ENCODE measurements around the gene HNRNPUL2.

DNA sequence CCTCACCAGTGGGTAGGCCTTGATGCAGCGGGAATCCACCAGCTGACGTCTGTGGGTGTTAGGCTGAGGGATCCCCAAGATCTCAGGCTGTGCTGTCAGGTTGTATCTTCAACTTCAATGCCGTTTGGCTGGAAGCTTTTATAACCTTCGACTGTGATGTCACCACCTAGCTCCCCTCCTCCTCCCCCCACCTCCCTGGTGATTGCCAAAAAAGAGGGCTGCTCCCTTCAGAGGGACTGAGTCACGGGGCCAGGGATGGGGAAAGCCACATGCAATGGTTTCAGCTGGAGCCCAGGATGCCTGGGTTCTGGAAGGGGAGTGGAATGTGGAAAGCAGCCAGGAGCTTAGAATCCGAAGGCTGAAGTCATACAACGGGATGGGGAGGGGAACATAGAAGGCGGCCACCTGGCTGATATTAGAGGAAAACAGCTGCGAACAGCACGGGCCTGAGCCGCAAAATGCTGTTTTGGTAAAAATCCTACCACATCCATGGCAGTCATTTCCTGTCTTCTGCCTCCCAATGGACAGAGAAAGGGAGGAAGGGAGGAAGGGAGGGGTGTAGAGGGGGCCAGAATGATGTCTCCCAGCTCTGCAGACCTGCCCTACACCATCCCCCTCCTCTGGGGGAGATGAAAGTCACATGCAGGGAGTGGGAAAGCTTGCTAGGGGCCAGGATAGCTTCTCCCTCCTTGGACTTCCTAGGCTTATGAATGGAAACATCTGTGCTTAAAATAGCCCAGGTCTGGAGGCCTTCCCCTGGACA, 37.7 kb downstream of the HNRNPUL2 start, which contains the start of gene LRRN4CL:
- TF ChIP-seq, protein P1, sequence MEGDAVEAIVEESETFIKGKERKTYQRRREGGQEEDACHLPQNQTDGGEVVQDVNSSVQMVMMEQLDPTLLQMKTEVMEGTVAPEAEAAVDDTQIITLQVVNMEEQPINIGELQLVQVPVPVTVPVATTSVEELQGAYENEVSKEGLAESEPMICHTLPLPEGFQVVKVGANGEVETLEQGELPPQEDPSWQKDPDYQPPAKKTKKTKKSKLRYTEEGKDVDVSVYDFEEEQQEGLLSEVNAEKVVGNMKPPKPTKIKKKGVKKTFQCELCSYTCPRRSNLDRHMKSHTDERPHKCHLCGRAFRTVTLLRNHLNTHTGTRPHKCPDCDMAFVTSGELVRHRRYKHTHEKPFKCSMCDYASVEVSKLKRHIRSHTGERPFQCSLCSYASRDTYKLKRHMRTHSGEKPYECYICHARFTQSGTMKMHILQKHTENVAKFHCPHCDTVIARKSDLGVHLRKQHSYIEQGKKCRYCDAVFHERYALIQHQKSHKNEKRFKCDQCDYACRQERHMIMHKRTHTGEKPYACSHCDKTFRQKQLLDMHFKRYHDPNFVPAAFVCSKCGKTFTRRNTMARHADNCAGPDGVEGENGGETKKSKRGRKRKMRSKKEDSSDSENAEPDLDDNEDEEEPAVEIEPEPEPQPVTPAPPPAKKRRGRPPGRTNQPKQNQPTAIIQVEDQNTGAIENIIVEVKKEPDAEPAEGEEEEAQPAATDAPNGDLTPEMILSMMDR (IDR thresholded peaks at IDR 0.05), result no peak
- TF ChIP-seq POLR2A (IDR thresholded peaks at IDR 0.05), result no peak
